ENCODE results near the gene DAAM2. TPM values are rescaled to one million over a fixed set of nuclear protein-coding genes. Genes with fewer than 3 reads are reported as not detected.
A peak's percentile ranks its signal among the peaks of the same experiment; 100 is the strongest.

The DAAM2 gene
- total and polyA plus RNA-seq, 2 donors = 1.1 to 4.2 TPM

DNA sequence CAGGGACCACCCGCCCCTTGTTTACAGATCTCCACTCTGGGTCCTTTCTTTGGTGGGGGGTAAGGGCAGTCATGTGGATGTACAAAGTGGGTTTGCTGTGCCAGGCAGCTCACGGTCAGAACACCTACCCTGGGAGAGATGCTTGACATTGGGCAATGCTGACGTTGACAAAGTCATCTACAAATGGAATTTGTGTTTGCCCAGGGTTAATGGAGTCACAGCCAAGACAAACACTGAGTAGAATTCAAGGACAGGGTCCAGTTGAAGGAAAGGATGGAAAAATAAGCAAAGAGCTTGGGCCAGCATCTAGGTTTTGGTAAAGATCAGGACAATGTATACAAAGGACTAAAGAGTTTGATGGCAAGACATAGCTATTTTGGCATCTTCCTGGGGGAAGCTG is 87.4 kb downstream of the DAAM2 start:
- H3K4me3 ChIP-seq (ENCODE audit: low read length in 2 of 2) = no peak overlapping the region
- 96% methylated on average over 3 of the region's 3 CpGs for WGBS
- DNase-seq (ENCODE audit: low read depth in 6 of 9, low spot score in 9 of 9) = no peak
- H3K27me3 ChIP-seq (ENCODE audit: control insufficient read depth in 2 of 2, insufficient read depth in 1 of 2, low read length in 1 of 2) = peaks cover 0 to 9% of the 10 kb centered on the region in 2 donors
- H3K36me3 ChIP-seq (ENCODE audit: control insufficient read depth in 2 of 2, insufficient read depth in 2 of 2, low read length in 1 of 2) = no peaks in the 10 kb centered on the region
- peaks cover 0 to 5% of the 10 kb centered on the region in 2 donors for H3K9me3 ChIP-seq (ENCODE audit: control insufficient read depth in 2 of 2, insufficient read depth in 1 of 2, low read length in 1 of 2)
- H3K4me1 ChIP-seq (ENCODE audit: control insufficient read depth in 2 of 2, insufficient read depth in 2 of 2, low read length in 2 of 2) = peaks cover 44 to 51% of the 10 kb centered on the region in 2 donors
- no peak overlapping the region for H3K27ac ChIP-seq (ENCODE audit: low read depth in 1 of 2, low read length in 1 of 2)

- 5% methylated on average over 4 of the region's 4 CpGs for WGBS
- Histone ChIP-seq H3K9me3 (ENCODE audit: control insufficient read depth in 2 of 2, insufficient read depth in 1 of 2, low read length in 1 of 2) (no peaks in the 10 kb centered on the region), H3K27me3 (ENCODE audit: control insufficient read depth in 2 of 2, insufficient read depth in 1 of 2, low read length in 1 of 2) (peaks cover 0 to 6% of the 10 kb centered on the region in 2 donors), H3K36me3 (ENCODE audit: control insufficient read depth in 2 of 2, insufficient read depth in 2 of 2, low read length in 1 of 2) (no peaks in the 10 kb centered on the region), H3K4me3 (ENCODE audit: low read length in 2 of 2) (no peak overlapping the region), H3K27ac (ENCODE audit: low read depth in 1 of 2, low read length in 1 of 2) (peak overlapping the region; percentile 3 to 61), H3K4me1 (ENCODE audit: control insufficient read depth in 2 of 2, insufficient read depth in 2 of 2, low read length in 2 of 2) (peaks cover 44 to 52% of the 10 kb centered on the region in 2 donors)
- peak; percentile 45 to 89 (median 72) for DNase-seq (ENCODE audit: low read depth in 6 of 9, low spot score in 9 of 9)
These were observed 88.4 kb downstream of the DAAM2 start for GRCh38 chr6:39880594-39880993.

GRCh38 chr6:39881851-39882530 is 89.8 kb downstream of the DAAM2 start:
- no peaks in the 10 kb centered on the region for H3K9me3 ChIP-seq (ENCODE audit: control insufficient read depth in 2 of 2, insufficient read depth in 1 of 2, low read length in 1 of 2)
- H3K4me1 ChIP-seq (ENCODE audit: control insufficient read depth in 2 of 2, insufficient read depth in 2 of 2, low read length in 2 of 2) = peaks cover 44 to 52% of the 10 kb centered on the region in 2 donors
- no peak overlapping the region for H3K27ac ChIP-seq (ENCODE audit: low read depth in 1 of 2, low read length in 1 of 2)
- H3K27me3 ChIP-seq (ENCODE audit: control insufficient read depth in 2 of 2, insufficient read depth in 1 of 2, low read length in 1 of 2) = peaks cover 4 to 8% of the 10 kb centered on the region in 2 donors
- H3K36me3 ChIP-seq (ENCODE audit: control insufficient read depth in 2 of 2, insufficient read depth in 2 of 2, low read length in 1 of 2) = no peaks in the 10 kb centered on the region
- no peak for DNase-seq (ENCODE audit: low read depth in 6 of 9, low spot score in 9 of 9)
- H3K4me3 ChIP-seq (ENCODE audit: low read length in 2 of 2) = no peak overlapping the region
- 89% methylated on average over 16 of the region's 16 CpGs for WGBS

- H3K27ac ChIP-seq (ENCODE audit: low read depth in 1 of 2, low read length in 1 of 2) = no peak overlapping the region
These were observed 90.3 kb downstream of the DAAM2 start for GRCh38 chr6:39882531-39882899.

DNA sequence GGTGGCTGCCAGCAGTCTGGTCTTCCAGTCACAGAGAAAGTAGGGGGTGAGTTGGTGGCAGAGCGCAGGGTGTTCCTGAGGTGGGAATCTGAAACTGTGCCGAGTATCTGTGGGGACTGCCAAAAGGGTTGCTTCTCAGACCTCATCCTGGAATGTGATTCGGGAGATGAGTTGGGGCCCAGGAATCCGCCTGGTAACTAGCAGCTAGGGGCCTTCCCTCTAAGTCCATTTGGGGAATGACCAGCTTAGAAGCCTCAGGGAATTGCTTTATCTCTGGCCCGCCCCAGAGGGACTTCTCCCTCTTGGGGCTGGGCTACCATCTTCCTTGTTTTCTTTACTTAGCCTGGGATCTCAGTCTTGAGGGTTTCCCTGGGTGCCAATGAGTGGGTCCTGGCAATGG is 92.5 kb downstream of the DAAM2 start:
- Histone ChIP-seq H3K36me3 (ENCODE audit: control insufficient read depth in 2 of 2, insufficient read depth in 2 of 2, low read length in 1 of 2) (no peaks in the 10 kb centered on the region), H3K27me3 (ENCODE audit: control insufficient read depth in 2 of 2, insufficient read depth in 1 of 2, low read length in 1 of 2) (peaks cover 4 to 12% of the 10 kb centered on the region in 2 donors), H3K4me3 (ENCODE audit: low read length in 2 of 2) (no peak overlapping the region), H3K4me1 (ENCODE audit: control insufficient read depth in 2 of 2, insufficient read depth in 2 of 2, low read length in 2 of 2) (peaks cover 34 to 44% of the 10 kb centered on the region in 2 donors), H3K27ac (ENCODE audit: low read depth in 1 of 2, low read length in 1 of 2) (no peak overlapping the region), H3K9me3 (ENCODE audit: control insufficient read depth in 2 of 2, insufficient read depth in 1 of 2, low read length in 1 of 2) (no peaks in the 10 kb centered on the region)
- DNase-seq (ENCODE audit: low read depth in 6 of 9, low spot score in 9 of 9) = no peak
- WGBS = 99% methylated on average over 5 of the region's 5 CpGs

More at GRCh38 chr6:39882531-39882899, 90.3 kb downstream of the DAAM2 start:
- DNase-seq (ENCODE audit: low read depth in 6 of 9, low spot score in 9 of 9) = no peak
- 87% methylated on average over 8 of the region's 8 CpGs for WGBS
- Histone ChIP-seq H3K4me1 (ENCODE audit: control insufficient read depth in 2 of 2, insufficient read depth in 2 of 2, low read length in 2 of 2) (peaks cover 44 to 53% of the 10 kb centered on the region in 2 donors), H3K27me3 (ENCODE audit: control insufficient read depth in 2 of 2, insufficient read depth in 1 of 2, low read length in 1 of 2) (peaks cover 4 to 7% of the 10 kb centered on the region in 2 donors), H3K36me3 (ENCODE audit: control insufficient read depth in 2 of 2, insufficient read depth in 2 of 2, low read length in 1 of 2) (no peaks in the 10 kb centered on the region), H3K4me3 (ENCODE audit: low read length in 2 of 2) (no peak overlapping the region), H3K9me3 (ENCODE audit: control insufficient read depth in 2 of 2, insufficient read depth in 1 of 2, low read length in 1 of 2) (no peaks in the 10 kb centered on the region)

GRCh38 chr6:39885691-39886090 is 93.5 kb downstream of the DAAM2 start:
- Histone ChIP-seq H3K4me3 (ENCODE audit: low read length in 2 of 2) (no peak overlapping the region), H3K9me3 (ENCODE audit: control insufficient read depth in 2 of 2, insufficient read depth in 1 of 2, low read length in 1 of 2) (no peaks in the 10 kb centered on the region), H3K27me3 (ENCODE audit: control insufficient read depth in 2 of 2, insufficient read depth in 1 of 2, low read length in 1 of 2) (peaks cover 4 to 12% of the 10 kb centered on the region in 2 donors), H3K36me3 (ENCODE audit: control insufficient read depth in 2 of 2, insufficient read depth in 2 of 2, low read length in 1 of 2) (no peaks in the 10 kb centered on the region), H3K27ac (ENCODE audit: low read depth in 1 of 2, low read length in 1 of 2) (no peak overlapping the region), H3K4me1 (ENCODE audit: control insufficient read depth in 2 of 2, insufficient read depth in 2 of 2, low read length in 2 of 2) (peaks cover 27 to 35% of the 10 kb centered on the region in 2 donors)
- 90% methylated on average over 7 of the region's 7 CpGs for WGBS
- no peak for DNase-seq (ENCODE audit: low read depth in 6 of 9, low spot score in 9 of 9)

GRCh38 chr6:39886871-39887270 is 94.7 kb downstream of the DAAM2 start:
- 93% methylated on average over 2 of the region's 2 CpGs for WGBS
- Histone ChIP-seq H3K4me3 (ENCODE audit: low read length in 2 of 2) (no peak overlapping the region), H3K27me3 (ENCODE audit: control insufficient read depth in 2 of 2, insufficient read depth in 1 of 2, low read length in 1 of 2) (peaks cover 4 to 12% of the 10 kb centered on the region in 2 donors), H3K9me3 (ENCODE audit: control insufficient read depth in 2 of 2, insufficient read depth in 1 of 2, low read length in 1 of 2) (no peaks in the 10 kb centered on the region), H3K36me3 (ENCODE audit: control insufficient read depth in 2 of 2, insufficient read depth in 2 of 2, low read length in 1 of 2) (no peaks in the 10 kb centered on the region), H3K4me1 (ENCODE audit: control insufficient read depth in 2 of 2, insufficient read depth in 2 of 2, low read length in 2 of 2) (peaks cover 22 to 26% of the 10 kb centered on the region in 2 donors), H3K27ac (ENCODE audit: low read depth in 1 of 2, low read length in 1 of 2) (no peak overlapping the region)
- no peak for DNase-seq (ENCODE audit: low read depth in 6 of 9, low spot score in 9 of 9)

GRCh38 chr6:39887692-39888450 is 95.7 kb downstream of the DAAM2 start:
- DNase-seq (ENCODE audit: low read depth in 6 of 9, low spot score in 9 of 9) = no peak
- Histone ChIP-seq H3K4me1 (ENCODE audit: control insufficient read depth in 2 of 2, insufficient read depth in 2 of 2, low read length in 2 of 2) (peaks cover 12 to 16% of the 10 kb centered on the region in 2 donors), H3K4me3 (ENCODE audit: low read length in 2 of 2) (no peak overlapping the region), H3K27ac (ENCODE audit: low read depth in 1 of 2, low read length in 1 of 2) (no peak overlapping the region), H3K9me3 (ENCODE audit: control insufficient read depth in 2 of 2, insufficient read depth in 1 of 2, low read length in 1 of 2) (no peaks in the 10 kb centered on the region), H3K27me3 (ENCODE audit: control insufficient read depth in 2 of 2, insufficient read depth in 1 of 2, low read length in 1 of 2) (peaks cover 4 to 12% of the 10 kb centered on the region in 2 donors), H3K36me3 (ENCODE audit: control insufficient read depth in 2 of 2, insufficient read depth in 2 of 2, low read length in 1 of 2) (no peaks in the 10 kb centered on the region)
- WGBS = 35% methylated on average over 14 of the region's 14 CpGs

GRCh38 chr6:39889229-39889628 is 97.1 kb downstream of the DAAM2 start:
- 89% methylated on average over 2 of the region's 2 CpGs for WGBS
- DNase-seq (ENCODE audit: low read depth in 6 of 9, low spot score in 9 of 9) = no peak
- Histone ChIP-seq H3K4me3 (ENCODE audit: low read length in 2 of 2) (no peak overlapping the region), H3K4me1 (ENCODE audit: control insufficient read depth in 2 of 2, insufficient read depth in 2 of 2, low read length in 2 of 2) (peaks cover 3 to 9% of the 10 kb centered on the region in 2 donors), H3K27ac (ENCODE audit: low read depth in 1 of 2, low read length in 1 of 2) (no peak overlapping the region), H3K36me3 (ENCODE audit: control insufficient read depth in 2 of 2, insufficient read depth in 2 of 2, low read length in 1 of 2) (no peaks in the 10 kb centered on the region), H3K27me3 (ENCODE audit: control insufficient read depth in 2 of 2, insufficient read depth in 1 of 2, low read length in 1 of 2) (peaks cover 4 to 12% of the 10 kb centered on the region in 2 donors), H3K9me3 (ENCODE audit: control insufficient read depth in 2 of 2, insufficient read depth in 1 of 2, low read length in 1 of 2) (no peaks in the 10 kb centered on the region)

All from thymus (tissue), 11 donors.